GM19438 (cell line): ENCODE results near the gene PHAF1.

Experiments
- ATAC-seq: cut with Tn5 transposase; IDR thresholded peaks from one replicate; pipeline ENCODE4 v1.9.1; 2021; ENCODE audit warnings: low read depth; ENCODE audit not compliant: unreplicated experiment

PHAF1 gene

GRCh38 chr16:67177743-67178699 is 68.3 kb downstream of the PHAF1 start:
- ATAC-seq: no peak

DNA sequence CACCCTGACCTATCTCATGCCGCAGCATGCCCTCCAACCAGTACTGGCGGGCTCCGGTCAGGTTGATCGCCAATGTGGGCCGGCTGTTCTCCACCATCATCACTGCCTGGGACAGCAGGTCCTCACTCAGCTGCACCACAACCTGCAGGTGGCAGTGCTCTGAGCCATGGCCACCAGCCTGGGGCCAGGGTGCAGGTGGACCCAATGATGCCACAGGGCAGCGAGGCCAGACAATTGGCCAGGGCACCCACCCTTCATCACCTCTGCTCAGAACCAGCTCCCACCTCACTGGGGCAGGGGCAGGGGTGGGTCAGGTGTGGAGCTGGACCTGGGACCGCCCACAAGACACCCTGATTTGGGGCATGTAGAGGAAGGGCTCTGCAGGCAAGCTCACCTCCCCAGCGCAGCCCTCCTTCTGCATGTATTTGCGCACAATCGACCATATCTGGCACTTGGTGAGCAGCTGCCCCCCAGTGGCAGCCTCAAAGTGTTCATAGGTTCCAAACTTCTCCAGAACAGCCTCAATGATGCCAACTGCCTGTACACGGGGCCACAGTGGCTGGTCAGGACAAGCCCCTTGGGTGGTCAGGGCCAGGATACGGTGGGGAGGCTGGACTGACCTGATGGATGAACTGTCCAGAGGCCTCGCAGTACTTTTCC is 69.8 kb downstream of the PHAF1 start:
- no peak for ATAC-seq

GRCh38 chr16:67180166-67180565 is 70.4 kb downstream of the PHAF1 start:
- ATAC-seq: no peak

- ATAC-seq: no peak
Measured at GRCh38 chr16:67181346-67181745, 71.6 kb downstream of the PHAF1 start.

DNA sequence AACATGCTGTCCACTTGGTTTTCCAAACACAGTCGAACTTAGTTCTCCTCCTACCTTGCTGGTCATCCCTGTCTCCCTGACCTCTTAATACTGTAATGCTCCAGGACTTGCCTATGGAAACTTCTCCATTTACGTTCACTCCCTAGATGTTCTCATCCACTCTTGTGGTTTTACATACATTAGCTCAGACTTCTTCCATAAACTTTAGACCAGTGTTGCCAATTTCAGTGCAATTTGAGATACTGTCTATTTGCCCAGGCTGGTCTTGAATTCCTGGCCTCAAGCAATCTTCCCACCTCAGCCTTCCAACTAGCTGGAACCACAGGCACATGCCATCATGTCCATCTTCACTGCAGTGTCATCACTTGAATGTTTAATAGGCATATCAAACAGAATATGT is 72.5 kb downstream of the PHAF1 start:
- no peak for ATAC-seq

GRCh38 chr16:67183284-67183626 is 73.5 kb downstream of the PHAF1 start:
- ATAC-seq: no peak

- peak; percentile 95 for ATAC-seq
Measured at GRCh38 chr16:67183627-67184452, 74.1 kb downstream of the PHAF1 start, which contains the start of gene MATCAP1. TSS of gene MATCAP1 (minus strand) at chr16:67183963. CDS start at chr16:67180610, 3,353 bp downstream.

GRCh38 chr16:67184453-67184994 is 74.8 kb downstream of the PHAF1 start:
- ATAC-seq: peak; percentile 3

GRCh38 chr16:67184995-67185650 is 75.4 kb downstream of the PHAF1 start:
- no peak for ATAC-seq

DNA sequence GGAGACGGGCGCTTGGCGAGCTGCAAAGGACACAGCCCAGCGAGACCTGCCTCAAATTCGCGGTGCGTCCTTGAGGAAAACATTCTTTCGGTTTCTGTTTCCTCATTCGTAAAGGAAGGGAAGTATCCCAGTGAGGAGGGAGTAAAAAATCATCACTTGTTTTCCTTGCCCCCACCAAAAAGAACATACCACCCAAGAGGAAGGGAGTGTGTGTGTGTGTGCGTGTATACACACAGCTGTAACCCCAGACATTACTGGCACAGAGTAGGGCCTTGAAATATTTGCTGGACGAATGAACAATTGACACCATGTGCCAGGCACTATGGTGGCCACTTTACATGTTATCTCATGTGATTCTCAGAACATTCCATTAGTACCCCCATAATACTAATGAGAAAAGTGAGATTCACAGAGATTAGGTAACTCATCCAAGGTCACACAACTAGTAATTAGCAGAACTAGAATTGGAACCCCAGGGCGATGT is 76.0 kb downstream of the PHAF1 start:
- ATAC-seq: no peak

- no peak for ATAC-seq
Measured at GRCh38 chr16:67186550-67186950, 76.8 kb downstream of the PHAF1 start.

GRCh38 chr16:67187175-67187890 is 77.6 kb downstream of the PHAF1 start:
- no peak for ATAC-seq

- ATAC-seq: no peak
Measured at GRCh38 chr16:67188323-67188722, 78.6 kb downstream of the PHAF1 start.

DNA sequence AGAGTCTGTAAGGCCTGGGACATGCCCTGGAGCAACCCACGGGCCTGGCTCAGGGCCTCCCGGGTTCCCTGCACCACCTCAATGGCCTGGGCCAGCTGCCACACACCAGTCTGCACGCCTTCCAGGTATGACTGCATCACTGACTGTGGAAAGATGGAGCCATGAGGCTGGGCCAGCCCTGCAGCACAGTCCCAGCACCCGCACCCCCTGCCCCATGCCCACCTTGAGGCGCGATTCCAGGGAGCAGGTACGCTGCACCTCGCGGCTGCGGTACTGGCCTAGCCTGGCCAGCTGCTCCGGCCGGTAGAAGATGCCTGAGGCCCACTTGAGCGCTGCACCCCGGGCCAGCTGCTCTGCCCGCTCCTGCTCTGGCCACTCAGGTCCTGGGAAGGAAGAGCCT is 79.1 kb downstream of the PHAF1 start:
- no peak for ATAC-seq

GRCh38 chr16:67190041-67190440 is 80.3 kb downstream of the PHAF1 start, which contains the start of gene EXOC3L1:
TSS of gene EXOC3L1 (minus strand) at chr16:67190136. CDS start at chr16:67189676, 460 bp downstream.
- no peak for ATAC-seq

DNA sequence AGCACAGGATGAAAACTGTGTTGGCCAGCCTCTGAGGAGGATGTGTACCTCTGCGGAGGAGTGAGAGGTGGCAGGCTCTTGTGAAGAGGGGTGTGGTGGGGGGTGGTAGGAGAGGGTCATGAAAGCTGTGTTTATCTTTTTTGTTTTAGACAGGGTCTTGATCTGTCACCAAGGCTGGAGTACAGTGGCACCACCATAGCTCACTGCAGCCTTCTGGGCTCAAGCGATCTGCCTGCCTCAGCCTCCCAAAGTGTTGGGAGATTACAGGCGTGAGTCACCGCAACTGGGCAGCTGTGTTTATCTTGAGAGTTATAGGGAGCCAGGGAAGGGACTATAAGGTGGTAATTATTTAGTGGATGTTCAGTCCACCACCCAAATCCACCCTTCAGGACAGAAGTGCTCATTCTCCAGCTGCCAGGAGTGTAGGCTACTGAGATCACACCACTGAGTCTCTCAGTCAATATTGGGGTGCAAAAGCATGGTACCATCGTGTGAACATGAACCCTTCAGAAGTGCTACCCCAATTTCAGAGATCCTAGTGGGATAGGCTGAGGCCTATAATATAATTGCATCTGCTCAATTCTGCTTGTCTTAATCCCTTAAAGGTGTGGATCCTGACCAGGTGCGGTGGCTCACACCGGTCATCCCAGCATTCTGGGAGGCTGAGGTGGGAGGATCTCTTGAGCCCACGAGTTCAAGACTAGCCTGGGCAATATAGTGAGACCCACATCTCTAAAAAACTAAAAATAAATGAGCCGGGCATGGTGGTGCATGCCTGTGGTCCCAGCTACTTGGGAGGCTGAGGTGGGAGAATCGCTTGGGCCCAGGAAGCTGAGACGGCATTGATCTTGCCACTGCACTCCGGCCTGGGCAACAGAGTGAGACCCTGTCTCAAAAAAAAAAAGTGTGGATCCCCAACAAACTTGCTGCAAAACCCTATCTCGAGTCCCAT is 81.0 kb downstream of the PHAF1 start:
- ATAC-seq: no peak

GRCh38 chr16:67191411-67191994 is 81.8 kb downstream of the PHAF1 start:
- no peak for ATAC-seq
